ENCODE measurements around the gene CNTNAP2. TPM values are rescaled to one million over a fixed set of nuclear protein-coding genes. Genes with fewer than 3 reads are reported as not detected.
A peak's percentile ranks its signal among the peaks of the same experiment; 100 is the strongest.

CNTNAP2 gene
- total and polyA plus RNA-seq, 11 donors = 0.01 to 2.6 (median 0.31) TPM; not detected in 3

DNA sequence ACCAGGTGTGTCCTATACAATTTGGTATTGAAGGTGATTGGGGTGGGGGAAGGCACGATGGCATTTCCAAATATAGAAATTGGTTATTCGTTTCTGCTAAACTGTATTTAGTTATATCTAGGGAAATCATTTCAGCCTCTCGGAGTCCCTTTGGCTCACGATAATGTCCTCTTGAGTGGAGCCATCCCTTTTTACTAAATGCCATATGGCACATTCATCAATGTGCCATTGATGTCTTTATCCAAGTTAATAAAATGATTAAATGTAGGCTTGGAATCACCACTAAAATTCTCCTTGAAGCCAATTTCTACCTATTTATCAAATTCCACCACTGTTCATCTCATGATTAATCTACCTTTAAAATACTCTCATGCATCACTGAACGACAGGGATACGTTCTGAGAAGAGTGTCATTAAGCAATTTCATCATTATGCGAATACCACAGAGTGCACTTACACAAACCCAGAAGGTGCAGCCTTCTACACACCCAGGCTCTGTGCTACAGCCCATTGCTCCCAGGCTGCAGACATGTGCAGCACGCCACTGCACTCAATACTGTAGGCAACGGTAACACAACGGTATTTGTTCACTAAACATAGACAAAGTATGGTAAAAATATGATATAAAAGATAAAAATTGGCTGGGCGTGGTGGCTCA is 2254.8 kb downstream of the CNTNAP2 start:
- TF ChIP-seq, protein P1, sequence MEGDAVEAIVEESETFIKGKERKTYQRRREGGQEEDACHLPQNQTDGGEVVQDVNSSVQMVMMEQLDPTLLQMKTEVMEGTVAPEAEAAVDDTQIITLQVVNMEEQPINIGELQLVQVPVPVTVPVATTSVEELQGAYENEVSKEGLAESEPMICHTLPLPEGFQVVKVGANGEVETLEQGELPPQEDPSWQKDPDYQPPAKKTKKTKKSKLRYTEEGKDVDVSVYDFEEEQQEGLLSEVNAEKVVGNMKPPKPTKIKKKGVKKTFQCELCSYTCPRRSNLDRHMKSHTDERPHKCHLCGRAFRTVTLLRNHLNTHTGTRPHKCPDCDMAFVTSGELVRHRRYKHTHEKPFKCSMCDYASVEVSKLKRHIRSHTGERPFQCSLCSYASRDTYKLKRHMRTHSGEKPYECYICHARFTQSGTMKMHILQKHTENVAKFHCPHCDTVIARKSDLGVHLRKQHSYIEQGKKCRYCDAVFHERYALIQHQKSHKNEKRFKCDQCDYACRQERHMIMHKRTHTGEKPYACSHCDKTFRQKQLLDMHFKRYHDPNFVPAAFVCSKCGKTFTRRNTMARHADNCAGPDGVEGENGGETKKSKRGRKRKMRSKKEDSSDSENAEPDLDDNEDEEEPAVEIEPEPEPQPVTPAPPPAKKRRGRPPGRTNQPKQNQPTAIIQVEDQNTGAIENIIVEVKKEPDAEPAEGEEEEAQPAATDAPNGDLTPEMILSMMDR (IDR thresholded peaks at IDR 0.05) = no peak
- no peak for TF ChIP-seq POLR2A (IDR thresholded peaks at IDR 0.05)
- DNase-seq (no peak), ATAC-seq (no peak)
- no peaks in the 10 kb centered on the region for H3K27me3 ChIP-seq
- intact Hi-C loops (cut with DNase I) = no loop called here
- no peak overlapping the region for H3K27ac ChIP-seq
- H3K4me1 ChIP-seq = no peaks in the 10 kb centered on the region
- WGBS, 4 donors = 87 to 91% (median 89%) methylated on average over 11 of the region's 11 CpGs
- no peak overlapping the region for H3K4me3 ChIP-seq
- no peaks in the 10 kb centered on the region for H3K9me3 ChIP-seq
- no peaks in the 10 kb centered on the region for H3K36me3 ChIP-seq

DNA sequence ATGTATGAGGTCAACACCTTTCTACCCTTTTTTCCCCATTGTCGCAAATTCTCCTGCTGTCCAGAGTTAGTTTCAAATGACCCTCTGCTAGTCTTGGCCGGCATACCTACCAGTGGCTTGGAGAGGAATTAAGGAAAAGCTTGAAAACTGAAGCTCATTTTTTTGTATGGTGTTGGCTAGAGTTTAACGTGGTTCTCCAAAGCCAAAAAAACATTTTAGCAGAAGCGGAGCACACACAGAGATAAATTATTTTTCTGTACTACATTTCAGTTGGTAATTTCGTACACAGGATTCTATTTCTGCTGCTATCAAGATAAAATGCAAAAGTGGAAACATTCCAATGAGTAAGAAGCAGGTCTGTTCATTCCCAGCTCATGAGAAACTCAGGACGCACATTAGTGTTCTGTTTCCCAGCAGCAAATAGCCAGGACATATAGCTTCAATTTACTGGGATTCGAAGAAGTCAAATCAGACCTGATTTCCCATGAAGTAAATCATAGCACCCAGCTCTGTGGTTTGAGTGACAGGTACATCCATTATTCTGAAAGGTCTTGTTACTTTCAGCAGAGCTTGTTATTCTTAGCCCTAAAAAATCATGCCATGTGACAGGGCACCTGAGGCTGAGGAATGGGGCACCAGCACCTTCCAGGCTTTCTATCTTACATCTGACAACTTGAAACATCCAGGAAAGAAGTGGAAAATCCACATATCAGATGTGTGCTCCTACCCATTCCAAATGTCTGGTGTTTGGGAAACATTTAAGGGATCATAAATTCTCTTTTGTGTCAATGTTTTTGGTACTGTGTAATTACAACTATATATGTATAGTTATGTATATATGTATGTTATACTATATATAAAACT is 2258.0 kb downstream of the CNTNAP2 start:
- WGBS, 4 donors = 68 to 74% (median 70%) methylated on average over 7 of the region's 7 CpGs
- no peak for TF ChIP-seq POLR2A (IDR thresholded peaks at IDR 0.05)
- Histone ChIP-seq H3K27ac (no peak overlapping the region), H3K36me3 (no peaks in the 10 kb centered on the region), H3K27me3 (no peaks in the 10 kb centered on the region), H3K4me3 (no peak overlapping the region), H3K4me1 (no peaks in the 10 kb centered on the region), H3K9me3 (no peaks in the 10 kb centered on the region)
- no peak for DNase-seq
- intact Hi-C loops (cut with DNase I) = no loop called here
- ATAC-seq = no peak

DNA sequence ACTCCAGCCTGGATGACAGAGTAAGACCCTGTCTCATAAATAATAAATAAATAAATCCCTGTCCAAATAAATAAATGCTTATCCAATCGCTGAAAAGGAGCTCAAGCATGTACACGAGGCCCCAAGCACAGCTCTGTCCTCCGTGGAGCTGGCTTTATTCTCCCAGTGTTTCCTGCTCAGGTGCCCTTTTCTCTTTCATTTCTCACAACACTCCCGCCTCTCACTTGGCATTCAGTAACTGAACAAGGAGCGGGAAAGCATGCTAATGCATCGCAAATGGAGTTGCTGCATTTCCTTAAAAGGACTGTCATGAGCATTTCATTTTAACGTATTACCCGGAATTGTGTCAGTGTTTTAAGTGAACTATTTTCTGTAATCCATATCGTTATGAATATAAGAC is 2263.1 kb downstream of the CNTNAP2 start:
- intact Hi-C loops (cut with DNase I) = no loop called here
- Histone ChIP-seq H3K4me1 (no peaks in the 10 kb centered on the region), H3K36me3 (no peaks in the 10 kb centered on the region), H3K9me3 (no peaks in the 10 kb centered on the region), H3K27me3 (peaks cover 0 to 7% (median 0%) of the 10 kb centered on the region in 9 donors), H3K27ac (no peak overlapping the region), H3K4me3 (no peak overlapping the region)
- DNase-seq (no peak), ATAC-seq (no peak)
- TF ChIP-seq, protein P1 (IDR thresholded peaks at IDR 0.05) = no peak
- no peak for TF ChIP-seq POLR2A (IDR thresholded peaks at IDR 0.05)
- WGBS, 4 donors = 77 to 84% (median 83%) methylated on average over 9 of the region's 9 CpGs

GRCh38 chr7:148380596-148381419 is 2264.2 kb downstream of the CNTNAP2 start:
- peak in 1 of 4 donors; percentile 27 for ATAC-seq

More at GRCh38 chr7:148380596-148381419, 2264.2 kb downstream of the CNTNAP2 start:
- no peak for DNase-seq
- intact Hi-C loops (cut with DNase I) = no loop called here
- no peak overlapping the region for H3K27ac ChIP-seq
- H3K4me1 ChIP-seq = no peaks in the 10 kb centered on the region
- 75 to 85% (median 80%) methylated on average over 12 to 13 of the region's 13 CpGs for WGBS, 4 donors
- no peaks in the 10 kb centered on the region for H3K36me3 ChIP-seq
- H3K27me3 ChIP-seq = peaks cover 0 to 7% (median 0%) of the 10 kb centered on the region in 9 donors
- H3K9me3 ChIP-seq = no peaks in the 10 kb centered on the region
- TF ChIP-seq, protein P1 (IDR thresholded peaks at IDR 0.05) = no peak
- no peak for TF ChIP-seq POLR2A (IDR thresholded peaks at IDR 0.05)
- no peak overlapping the region for H3K4me3 ChIP-seq

All from heart left ventricle (tissue), 16 donors.